GM12865 (cell line): ENCODE measurements around the gene OR4D11.
"Not testable (repeated sequence)": the region's sequence is repeated elsewhere in the genome, so short reads cannot be mapped to it uniquely, and the experiment has no call there.

Source experiments
- DNase-seq: peaks from one replicate; pipeline ENCODE4 v3.0.0; 2010; ENCODE audit warnings: low read depth
- H3K4me3 ChIP-seq: 2 replicates; pipeline ENCODE4 v1.5.1; 2011; ENCODE audit warnings: mild to moderate bottlenecking, low read depth, low read length, control low read depth
- TF ChIP-seq, protein P1 (sequence below): IDR thresholded peaks from 2 replicates; pipeline ENCODE4 v1.5.1; 2011; ENCODE audit warnings: low read length, control low read depth, low read depth, inconsistent platforms; ENCODE audit not compliant: insufficient read depth; ENCODE audit errors: missing control alignments

The OR4D11 gene

DNA sequence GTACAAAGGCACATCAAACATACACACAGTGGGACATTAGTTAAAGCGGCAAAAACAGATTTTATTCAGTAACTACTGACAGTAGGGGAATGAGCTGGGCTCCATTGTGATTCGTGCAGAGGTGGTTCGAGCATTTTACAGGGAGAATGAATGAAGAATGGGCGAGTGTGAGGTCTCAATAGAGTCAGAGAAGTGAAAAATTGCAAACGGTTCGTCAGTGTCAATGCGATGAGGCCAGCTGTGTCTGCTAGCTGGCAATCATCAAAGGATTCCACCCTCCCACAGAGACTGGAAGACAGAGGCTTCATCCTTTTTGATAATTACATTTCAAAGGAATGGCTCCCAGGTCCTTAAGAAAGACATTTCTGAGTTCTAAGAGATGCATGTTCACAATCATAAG lies 25.3 kb downstream of the OR4D11 start:
- no peak for DNase-seq
- no peak overlapping the region for H3K4me3 ChIP-seq
- TF ChIP-seq, protein P1, sequence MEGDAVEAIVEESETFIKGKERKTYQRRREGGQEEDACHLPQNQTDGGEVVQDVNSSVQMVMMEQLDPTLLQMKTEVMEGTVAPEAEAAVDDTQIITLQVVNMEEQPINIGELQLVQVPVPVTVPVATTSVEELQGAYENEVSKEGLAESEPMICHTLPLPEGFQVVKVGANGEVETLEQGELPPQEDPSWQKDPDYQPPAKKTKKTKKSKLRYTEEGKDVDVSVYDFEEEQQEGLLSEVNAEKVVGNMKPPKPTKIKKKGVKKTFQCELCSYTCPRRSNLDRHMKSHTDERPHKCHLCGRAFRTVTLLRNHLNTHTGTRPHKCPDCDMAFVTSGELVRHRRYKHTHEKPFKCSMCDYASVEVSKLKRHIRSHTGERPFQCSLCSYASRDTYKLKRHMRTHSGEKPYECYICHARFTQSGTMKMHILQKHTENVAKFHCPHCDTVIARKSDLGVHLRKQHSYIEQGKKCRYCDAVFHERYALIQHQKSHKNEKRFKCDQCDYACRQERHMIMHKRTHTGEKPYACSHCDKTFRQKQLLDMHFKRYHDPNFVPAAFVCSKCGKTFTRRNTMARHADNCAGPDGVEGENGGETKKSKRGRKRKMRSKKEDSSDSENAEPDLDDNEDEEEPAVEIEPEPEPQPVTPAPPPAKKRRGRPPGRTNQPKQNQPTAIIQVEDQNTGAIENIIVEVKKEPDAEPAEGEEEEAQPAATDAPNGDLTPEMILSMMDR, result no peak

DNA sequence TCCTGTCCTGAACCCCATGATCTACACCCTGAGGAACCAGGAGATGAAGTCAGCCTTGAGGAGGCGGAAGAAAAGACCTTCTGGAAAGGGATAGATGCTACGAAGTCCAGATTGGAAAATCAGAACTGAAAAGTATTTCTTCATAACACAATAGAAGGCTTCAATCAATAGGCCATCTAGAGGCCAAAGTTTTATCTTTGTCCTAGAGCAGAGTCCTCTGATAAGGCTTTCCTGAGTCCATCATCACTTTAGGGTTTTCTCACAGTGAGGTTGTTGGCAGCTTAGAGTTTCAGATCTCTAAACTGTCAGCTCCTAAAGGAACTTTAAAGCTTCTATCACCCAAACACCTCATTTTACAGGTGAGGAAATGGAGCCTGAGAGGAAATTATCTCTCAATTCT lies 29.2 kb downstream of the OR4D11 start:
- TF ChIP-seq, protein P1, result no peak
- no peak overlapping the region for H3K4me3 ChIP-seq
- no peak for DNase-seq

DNA sequence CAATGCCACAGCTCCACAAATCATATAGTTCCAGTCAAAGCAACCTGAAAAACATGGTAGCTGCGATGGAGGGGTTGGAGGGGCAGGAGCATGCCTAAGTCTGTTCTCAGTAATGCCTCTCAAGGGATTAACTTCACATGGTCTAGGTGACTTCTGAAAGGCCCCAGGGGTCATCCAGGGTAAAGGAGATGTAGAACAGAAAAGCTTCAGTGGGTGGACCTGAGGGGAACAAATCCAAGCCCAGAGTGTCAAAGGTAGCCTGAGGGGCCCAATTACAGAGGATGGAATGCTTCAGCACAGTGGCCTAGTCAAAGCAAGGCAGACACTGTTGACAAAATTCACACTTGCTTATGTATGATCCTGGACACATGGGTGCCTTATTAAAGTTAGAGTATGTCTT lies 31.3 kb downstream of the OR4D11 start:
- no peak overlapping the region for H3K4me3 ChIP-seq
- TF ChIP-seq, protein P1, result no peak
- DNase-seq, result no peak

DNA sequence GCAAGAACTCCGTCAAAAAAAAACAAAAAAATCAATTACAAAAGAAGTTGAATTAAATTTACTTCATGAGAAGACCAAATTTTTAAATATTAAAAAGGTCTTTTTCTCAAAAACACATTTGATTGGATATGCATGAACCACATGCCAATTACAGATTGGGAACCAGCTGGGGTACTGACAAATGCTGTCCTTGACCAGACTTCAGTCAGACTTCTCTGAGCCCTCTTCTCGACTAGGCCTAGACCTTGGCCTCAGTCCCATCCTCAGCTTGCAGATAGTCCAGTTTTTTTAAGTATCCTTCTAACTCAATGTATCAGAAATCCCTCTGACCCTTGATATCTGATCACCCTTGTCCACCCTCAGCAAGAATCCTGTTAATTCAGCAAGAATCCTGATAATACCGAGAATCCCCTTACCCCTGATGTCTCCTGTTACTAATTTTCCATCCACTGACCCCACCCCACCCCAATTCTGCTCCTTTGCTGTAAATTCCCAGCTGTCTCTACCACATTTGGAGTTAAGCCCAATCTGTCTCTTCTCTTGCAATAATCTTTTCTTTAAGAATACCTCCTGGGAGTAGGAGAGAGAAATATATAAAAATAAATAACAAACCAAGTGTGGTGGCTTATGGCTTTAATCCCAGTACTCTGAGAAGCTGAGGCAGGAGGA lies 38.9 kb downstream of the OR4D11 start:
- no peak overlapping the region for H3K4me3 ChIP-seq
- TF ChIP-seq, protein P1, result no peak
- no peak for DNase-seq

DNA sequence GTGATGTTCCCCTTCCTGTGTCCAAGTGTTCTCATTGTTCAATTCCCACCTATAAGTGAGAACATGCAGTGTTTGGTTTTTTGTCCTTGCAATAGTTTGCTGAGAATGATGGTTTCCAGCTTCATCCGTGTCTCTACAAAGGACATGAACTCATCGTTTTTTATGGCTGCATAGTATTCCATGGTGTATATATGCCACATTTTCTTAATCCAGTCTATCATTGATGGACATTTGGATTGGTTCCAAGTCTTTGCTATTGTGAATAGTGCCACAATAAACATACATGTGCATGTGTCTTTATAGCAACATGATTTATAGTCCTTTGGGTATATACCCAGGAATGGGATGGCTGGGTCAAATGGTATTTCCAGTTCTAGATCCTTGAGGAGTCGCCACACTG lies 40.3 kb downstream of the OR4D11 start:
- not testable (repeated sequence) for DNase-seq

DNA sequence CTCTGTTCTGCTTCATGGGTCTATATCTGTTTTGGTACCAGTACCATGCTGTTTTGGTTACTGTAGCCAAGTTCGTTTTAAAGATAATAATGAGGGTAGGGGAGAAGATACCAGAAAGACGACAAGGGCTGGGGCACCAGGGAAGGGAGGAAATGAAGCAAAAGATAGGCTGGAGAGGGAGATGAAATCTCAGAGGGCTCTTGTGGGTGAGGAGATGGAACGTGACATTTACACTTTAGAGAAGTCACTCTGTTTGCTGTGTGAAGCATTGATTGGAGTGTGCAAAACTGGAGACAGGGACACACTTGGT lies 41.4 kb downstream of the OR4D11 start:
- TF ChIP-seq, protein P1, result no peak
- no peak for DNase-seq
- no peak overlapping the region for H3K4me3 ChIP-seq

More for the DNA sequence above, 40.3 kb downstream of the OR4D11 start:
- not testable (repeated sequence) for H3K4me3 ChIP-seq

DNA sequence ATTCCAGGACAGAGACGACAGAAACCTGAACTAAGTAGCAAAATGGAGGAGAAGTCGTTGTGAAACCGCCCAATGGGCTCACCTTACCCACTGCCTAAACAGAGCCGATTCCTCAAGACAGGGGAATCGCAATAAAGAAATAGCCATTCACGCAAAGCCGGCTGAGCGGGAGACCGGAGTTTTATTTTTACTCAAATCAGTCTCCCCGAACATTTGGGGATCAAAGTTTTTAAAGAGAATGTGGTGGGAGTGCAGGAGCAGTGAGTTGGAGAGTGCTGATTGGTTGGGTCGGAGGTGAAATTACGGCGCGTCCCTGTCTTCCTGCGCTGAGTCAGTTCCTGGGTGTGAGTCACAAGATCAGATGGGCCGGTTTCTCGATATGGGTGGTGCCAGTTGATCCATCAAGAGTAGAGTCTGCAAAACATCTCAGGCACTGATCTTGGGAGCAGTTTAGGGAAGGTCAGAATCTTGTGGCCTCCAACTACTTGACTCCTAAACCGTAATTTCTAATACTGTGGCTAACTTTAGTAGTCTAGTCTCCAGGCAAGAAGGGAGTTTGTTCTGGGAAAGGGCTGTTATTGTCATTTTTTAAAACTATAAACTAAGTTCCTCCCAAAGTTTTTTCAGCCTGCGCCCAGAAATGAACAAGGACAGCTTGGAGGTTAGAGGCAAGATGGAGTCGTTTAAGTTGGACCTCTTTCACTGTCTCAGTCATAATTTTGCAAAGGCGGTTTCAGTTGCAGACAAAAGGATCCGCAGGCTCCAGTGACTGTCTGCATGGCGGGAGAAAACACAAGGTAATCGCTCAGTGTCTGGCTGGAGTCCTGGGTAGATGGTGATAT lies 42.0 kb downstream of the OR4D11 start:
- no peak overlapping the region for H3K4me3 ChIP-seq
- TF ChIP-seq, protein P1, result no peak
- DNase-seq, result no peak

DNA sequence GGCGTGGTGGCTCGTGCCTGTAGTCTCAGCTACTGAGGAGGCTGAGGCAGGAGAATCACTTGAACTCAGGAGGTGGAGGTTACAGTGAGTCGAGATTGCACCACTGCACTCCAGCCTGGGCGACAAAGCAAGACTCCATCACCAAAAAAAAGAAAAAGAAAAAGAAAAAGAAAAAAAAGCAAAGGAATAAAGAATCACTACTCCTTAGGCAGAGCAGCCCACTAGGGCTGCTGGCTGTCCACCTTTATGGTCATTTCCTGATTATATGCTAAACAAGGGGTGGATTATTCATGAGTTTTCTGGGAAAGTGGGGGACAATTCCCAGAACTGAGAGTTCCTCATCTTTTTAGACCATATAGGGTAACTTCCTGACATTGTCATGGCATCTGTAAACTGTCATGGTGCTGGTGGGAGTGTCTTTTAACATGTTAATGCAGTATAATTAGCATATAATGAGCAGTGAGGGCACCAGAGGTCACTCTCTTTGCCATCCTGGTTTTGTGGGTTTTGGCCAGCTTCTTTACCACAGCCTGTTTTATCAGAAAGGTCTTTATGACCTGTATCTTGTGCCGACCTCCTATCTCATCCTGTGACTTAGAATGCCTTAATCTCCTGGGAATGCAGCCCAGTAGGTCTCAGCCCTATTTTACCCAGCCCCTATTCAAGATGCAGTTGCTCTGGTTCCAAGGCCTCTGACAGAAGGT lies 44.4 kb downstream of the OR4D11 start:
- DNase-seq, H3K4me3 ChIP-seq: not testable (repeated sequence)
